HG02943 (cell line): ENCODE data around the gene THSD1.
"Not testable (repeated sequence)": the region's sequence is repeated elsewhere in the genome, so short reads cannot be mapped to it uniquely, and the experiment has no call there.

ENCODE experiments used
- ATAC-seq: cut with Tn5 transposase; IDR thresholded peaks from one replicate; pipeline ENCODE4 v1.9.1; 2021; ENCODE audit warnings: mild to moderate bottlenecking, low read depth, moderate library complexity; ENCODE audit not compliant: unreplicated experiment

THSD1 gene

GRCh38 chr13:52412128-52412527 lies 6.2 kb upstream of the THSD1 start:
- no peak for ATAC-seq

DNA sequence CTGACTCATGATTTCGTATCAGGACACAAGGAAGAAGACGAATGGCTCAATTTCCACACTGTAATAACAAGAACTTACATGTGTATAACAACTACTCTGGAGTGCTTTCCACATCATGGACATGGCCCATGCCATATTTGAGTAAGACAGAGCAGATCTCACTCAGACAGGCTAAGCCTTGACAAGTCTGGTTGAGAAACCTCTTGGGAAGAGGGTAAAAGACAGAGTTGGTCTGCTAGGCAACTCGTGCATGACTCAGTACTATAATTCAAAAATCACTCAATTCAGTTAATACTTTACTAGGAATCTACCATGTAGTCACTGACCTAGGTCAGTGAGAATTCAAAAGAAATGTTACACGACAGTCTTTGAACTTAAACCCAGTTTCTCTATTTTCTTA lies 5.7 kb upstream of the THSD1 start:
- peak; percentile 82 for ATAC-seq

GRCh38 chr13:52408071-52408658 lies 2.2 kb upstream of the THSD1 start:
- ATAC-seq = not testable (repeated sequence)

- ATAC-seq = not testable (repeated sequence)
Observed at GRCh38 chr13:52407436-52407835, 1.5 kb upstream of the THSD1 start.

GRCh38 chr13:52406629-52407028 lies 657 bp upstream of the THSD1 start:
- no peak for ATAC-seq

DNA sequence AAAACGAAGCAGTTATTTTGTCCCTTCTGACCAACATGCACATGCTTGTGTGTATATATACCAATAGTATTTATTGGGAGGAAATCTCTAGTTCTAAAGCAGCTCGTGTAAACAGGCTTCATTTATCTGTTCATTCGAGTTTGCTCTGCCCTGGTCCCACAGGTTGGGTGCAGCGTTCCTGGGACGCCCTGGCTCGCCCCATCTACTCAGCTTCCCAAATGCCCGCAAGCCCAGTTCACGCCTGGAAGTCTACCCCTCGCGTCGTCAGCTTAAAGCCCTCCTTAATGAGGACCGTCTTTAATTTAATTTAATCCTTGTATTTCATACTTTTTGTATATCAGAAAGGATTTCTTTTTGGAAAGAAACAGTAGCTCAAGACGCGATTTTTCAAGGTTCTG lies 604 bp downstream of the THSD1 start:
- ATAC-seq = no peak

GRCh38 chr13:52399708-52400107 lies 6.3 kb downstream of the THSD1 start:
- no peak for ATAC-seq

GRCh38 chr13:52399046-52399445 lies 6.9 kb downstream of the THSD1 start:
- no peak for ATAC-seq

- no peak for ATAC-seq
Observed at GRCh38 chr13:52395704-52396103, 10.3 kb downstream of the THSD1 start.

GRCh38 chr13:52394586-52394985 lies 11.4 kb downstream of the THSD1 start:
- no peak for ATAC-seq

DNA sequence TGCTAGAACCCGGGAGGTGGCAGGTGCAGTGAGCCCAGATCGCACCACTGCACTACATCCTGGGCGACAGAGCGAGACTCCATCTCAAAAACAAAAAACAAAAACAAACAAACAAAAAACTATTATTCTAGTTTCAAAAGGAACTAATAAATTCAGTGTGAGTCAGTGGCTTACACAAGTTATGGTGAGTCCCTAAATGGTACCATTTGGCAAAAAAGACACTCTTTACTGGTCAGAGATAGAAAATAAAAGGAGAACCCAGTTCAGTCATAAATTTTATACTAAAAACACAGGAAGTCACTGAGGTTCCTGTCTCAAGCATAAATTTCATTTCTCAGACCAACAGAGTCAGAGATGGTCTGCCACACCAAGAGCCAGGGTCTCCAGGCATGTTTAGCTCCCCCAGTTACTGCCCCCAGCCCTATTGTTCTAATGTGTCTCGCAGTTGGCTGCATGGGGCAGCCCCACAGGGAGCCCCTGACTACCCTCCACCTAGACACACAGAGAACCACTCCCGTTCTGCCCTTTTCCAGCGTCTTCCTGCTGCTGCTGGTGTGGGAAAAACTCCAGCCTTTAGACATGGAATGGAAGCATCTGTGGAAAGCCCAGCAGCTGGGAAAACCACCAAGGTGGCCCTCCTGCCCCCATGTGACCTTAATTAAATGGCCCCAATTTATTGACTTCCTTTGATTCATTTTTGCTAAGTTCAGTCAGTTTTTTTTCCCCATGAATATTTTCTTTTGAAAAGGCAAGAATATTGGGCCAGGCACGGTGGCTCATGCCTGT lies 12.2 kb downstream of the THSD1 start:
- ATAC-seq = no peak

GRCh38 chr13:52387721-52388120 lies 18.3 kb downstream of the THSD1 start:
- ATAC-seq = no peak

DNA sequence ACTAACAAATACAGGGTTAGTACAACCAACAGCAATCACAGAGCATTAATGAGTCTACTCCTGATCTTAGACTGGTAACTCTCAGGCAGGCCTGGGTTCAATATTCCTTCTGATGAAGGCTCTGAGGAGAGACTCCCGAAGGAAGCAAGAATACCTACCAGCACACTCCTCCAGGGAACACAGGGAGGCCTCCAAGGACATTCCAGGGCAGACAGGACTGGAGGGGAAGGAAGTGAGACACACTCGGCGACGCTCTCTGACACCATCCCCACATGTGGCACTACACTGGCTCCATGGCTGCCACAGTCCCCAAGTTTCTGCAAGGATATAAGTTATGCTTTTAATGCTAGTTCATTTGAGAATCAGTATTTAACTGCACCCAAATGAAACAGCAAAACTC lies 20.1 kb downstream of the THSD1 start:
- no peak for ATAC-seq

DNA sequence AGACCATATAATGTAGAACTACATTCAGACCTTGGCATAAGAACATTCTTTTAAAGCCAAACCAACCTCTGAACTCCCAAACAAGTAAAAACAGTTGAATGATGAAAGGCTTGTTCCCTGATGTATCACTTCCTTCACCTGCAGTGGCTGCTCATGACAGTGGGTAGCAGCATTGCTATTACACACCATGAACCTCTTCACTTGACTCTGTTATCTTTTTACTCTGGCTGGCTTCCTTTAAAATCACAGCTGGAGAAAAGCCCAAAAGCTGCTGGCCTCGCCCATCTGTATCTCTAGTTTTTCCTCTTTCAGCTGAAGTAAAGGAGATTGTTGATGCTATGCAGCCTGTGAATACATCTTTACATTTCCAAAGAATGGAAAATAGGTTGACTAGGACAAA lies 22.6 kb downstream of the THSD1 start:
- ATAC-seq = no peak

- no peak for ATAC-seq
Observed at GRCh38 chr13:52378312-52378711, 27.7 kb downstream of the THSD1 start.

DNA sequence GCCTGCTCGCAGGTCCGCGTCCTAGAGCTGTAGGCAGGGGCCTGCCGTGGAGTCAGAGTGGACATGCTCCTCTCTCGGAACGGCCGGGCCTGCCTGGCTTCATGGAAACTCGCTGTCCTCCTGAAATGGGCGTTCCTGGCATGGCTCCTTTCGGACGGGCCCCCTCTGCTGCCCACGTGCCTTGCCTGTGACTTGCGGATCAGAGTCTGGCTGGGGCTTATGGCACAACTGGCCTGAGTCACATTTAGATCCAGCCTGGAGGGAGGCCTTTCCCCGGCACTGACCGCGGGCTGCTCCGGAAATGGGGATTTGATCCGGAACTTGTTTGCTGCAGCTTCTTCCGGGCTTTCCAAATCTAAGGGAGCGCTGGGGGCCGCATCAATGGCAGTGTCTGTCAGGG lies 28.1 kb downstream of the THSD1 start:
- no peak for ATAC-seq

DNA sequence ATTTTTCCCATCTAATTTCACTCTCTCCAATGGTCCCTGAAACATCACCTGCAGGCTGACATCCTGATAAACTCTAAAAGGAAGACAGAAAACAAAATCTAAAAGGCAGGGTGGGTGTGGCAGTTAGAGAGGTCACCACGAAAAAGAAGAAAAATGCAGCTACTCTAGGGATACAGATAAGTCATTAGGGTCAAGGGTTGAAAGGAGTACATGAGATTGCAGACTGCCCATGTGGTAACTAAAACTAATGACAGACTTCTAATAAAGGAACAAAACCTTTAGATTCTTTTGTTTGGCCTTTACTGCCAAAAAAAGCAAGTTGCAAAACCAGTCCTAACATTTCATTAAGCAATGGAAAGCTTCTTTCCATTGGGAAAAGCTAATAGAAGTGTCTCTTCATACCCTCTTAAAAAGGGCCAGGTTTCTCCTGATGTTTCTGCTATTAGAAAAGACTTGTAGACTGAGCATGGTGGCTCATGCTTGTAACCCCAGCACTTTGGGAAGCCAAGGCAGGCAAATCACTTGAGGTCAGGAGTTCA lies 31.0 kb downstream of the THSD1 start:
- ATAC-seq = no peak

DNA sequence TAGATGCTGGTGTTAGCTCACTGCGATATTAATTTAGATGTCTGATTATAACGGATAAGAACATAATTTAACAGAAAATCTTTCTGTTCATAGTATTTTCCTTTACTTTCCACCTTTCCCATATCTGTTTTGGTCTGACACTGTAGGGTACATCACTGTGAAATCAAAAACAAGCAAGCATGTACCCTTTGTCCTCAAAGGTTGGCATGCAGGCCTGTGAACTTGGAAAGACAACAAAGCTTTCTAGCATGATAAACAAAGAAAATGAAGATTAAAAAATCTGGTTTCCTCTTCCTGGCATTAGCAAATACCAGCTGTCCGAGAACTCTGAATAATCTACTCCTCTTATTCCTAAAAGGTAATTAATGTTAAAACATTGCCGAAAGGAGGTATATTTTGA lies 31.6 kb downstream of the THSD1 start:
- ATAC-seq = no peak

DNA sequence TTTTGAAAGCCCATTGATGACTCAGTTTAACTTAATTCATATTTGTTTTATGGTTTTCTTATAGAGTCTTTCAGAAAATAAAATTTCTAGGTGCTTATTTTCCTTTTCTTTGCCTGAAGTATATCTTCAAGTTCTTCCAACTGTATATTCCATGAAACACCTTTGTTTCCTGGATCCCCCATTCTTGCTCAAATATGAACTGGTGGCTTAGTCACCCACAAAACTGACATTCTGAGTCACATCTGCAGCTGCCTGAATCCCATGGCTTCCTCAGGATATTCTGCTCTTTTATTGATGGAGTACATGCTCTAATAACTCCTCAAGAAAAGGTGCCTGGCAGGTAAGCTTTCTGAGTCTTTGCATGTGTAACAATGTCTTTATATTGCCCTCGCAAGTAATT lies 32.7 kb downstream of the THSD1 start:
- ATAC-seq = not testable (repeated sequence)

DNA sequence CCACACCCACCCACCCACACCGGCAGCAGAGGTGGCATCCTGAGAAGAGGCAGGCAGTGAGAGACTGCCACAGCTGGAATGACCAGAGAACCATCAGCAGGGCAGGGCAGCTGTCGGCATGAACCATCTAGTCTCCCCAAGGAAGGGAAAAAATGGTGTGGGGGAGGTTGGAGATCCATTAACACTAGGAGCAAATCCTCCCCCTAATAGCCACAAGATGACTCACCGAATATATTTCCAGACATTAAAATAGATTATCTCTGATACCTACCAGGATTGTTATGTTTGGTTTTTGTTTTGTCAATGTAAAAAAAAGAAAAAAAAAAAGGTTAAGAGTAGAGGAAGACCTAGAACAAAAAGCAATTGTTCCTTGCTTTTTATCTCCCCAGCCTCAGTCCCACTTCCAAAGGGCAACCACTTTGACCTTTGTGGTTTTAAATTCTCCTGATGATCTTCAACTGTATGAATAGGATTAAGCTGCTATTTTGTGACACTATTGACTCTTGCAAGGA lies 34.2 kb downstream of the THSD1 start:
- no peak for ATAC-seq

- no peak for ATAC-seq
Observed at GRCh38 chr13:52366291-52366690, 39.7 kb downstream of the THSD1 start.
